ENCODE results near the gene APOD.

DNA sequence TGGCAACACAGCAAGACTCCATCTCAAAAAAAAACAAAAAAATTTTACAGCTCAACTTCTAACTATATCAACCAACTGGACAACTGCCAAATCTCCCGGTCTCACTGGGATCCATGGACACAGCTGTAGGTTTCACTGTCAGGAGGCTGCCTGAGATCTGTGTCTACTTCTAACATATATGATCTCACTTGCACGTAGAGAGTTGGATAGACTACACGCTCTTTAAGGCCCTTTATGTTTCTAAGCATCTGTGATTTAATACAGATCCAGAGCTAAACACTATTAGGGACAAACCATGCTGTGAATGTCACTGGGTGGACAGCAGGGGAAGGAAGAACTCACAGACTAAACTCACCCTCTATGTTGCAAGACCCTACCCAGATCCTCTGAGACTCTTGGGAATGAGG, 13.0 kb upstream of the APOD start:
- no peak for TF ChIP-seq POLR2A (IDR thresholded peaks at IDR 0.05; ENCODE audit: low read depth, low read length)
- TF ChIP-seq POLR2AphosphoS5 (IDR thresholded peaks at IDR 0.05; ENCODE audit: low read depth, low read length): no peak
